PC-9 (cell line): ENCODE results near the gene GPATCH2L. TPM values are rescaled to one million over a fixed set of nuclear protein-coding genes. Genes with fewer than 3 reads are reported as not detected.

Source experiments
- BruUV-seq: library from RNA; stranded (reverse); fragments of 400-500 nt; replicated peaks from 2 replicates; lab custom pipeline; 2021; lab: Mats Ljungman, UMichigan
- CTCF ChIA-PET: fragments of 300-600 bp; sonication (Branson Sonifier 250); formaldehyde crosslinking; loops from one replicate; lab custom pipeline; 2022; ENCODE audit warnings: antibody characterized with exemption; lab: Charles Lee
- POLR2A ChIA-PET: fragments of 300-600 bp; sonication (Branson Sonifier 250); formaldehyde crosslinking; loops from one replicate; lab custom pipeline; 2022; ENCODE audit warnings: antibody characterized with exemption; ENCODE audit not compliant: unreplicated experiment; lab: Charles Lee
- DNase-seq, 2 experiments: peaks; one replicate each; pipeline versions ENCODE4 v3.0.0 to v3.0.0-alpha.2; 2015 to 2022; ENCODE audit warnings: mixed read lengths in 1 of 2
- H2AFZ ChIP-seq: fragments of 200-600 bp; sonication (generic); 2 replicates; pipeline ENCODE4 v1.8.1; 2017; ENCODE audit warnings: antibody characterized with exemption
- H3F3A ChIP-seq: fragments of 200-600 bp; sonication (generic); 2 replicates; pipeline ENCODE4 v1.8.1; 2017; ENCODE audit warnings: antibody characterized with exemption, mild to moderate bottlenecking, low read depth; ENCODE audit not compliant: insufficient read depth
- H3K27ac ChIP-seq: fragments of 200-600 bp; sonication (generic); 2 replicates; pipeline ENCODE4 v1.6.1; 2016; ENCODE audit warnings: mixed run types
- H3K27me3 ChIP-seq: fragments of 200-600 bp; sonication (generic); 2 replicates; pipeline ENCODE4 v1.6.1; 2016; ENCODE audit warnings: low read depth, mixed run types; ENCODE audit not compliant: insufficient read depth
- H3K36me3 ChIP-seq: fragments of 200-600 bp; sonication (generic); 2 replicates; pipeline ENCODE4 v1.6.1; 2016; ENCODE audit warnings: low read depth, mixed run types
- H3K4me1 ChIP-seq: fragments of 200-600 bp; sonication (generic); replicated peaks from 2 replicates; pipeline ENCODE4 v1.6.1; 2016; ENCODE audit warnings: mixed run types; ENCODE audit not compliant: insufficient read depth
- H3K4me2 ChIP-seq: fragments of 200-600 bp; sonication (generic); 2 replicates; pipeline ENCODE4 v1.6.1; 2017; ENCODE audit warnings: mixed run types
- H3K4me3 ChIP-seq: fragments of 200-600 bp; sonication (generic); 2 replicates; pipeline ENCODE4 v1.6.1; 2016; ENCODE audit warnings: mixed run types
- H3K79me2 ChIP-seq: fragments of 200-600 bp; sonication (generic); 2 replicates; pipeline ENCODE4 v1.6.1; 2017; ENCODE audit warnings: low read depth, mixed run types
- H3K9me2 ChIP-seq: fragments of 200-600 bp; sonication (generic); 2 replicates; pipeline ENCODE4 v1.8.1; 2017; ENCODE audit warnings: mild to moderate bottlenecking; ENCODE audit not compliant: insufficient read depth
- H3K9me3 ChIP-seq: fragments of 200-600 bp; sonication (generic); 2 replicates; pipeline ENCODE4 v1.8.1; 2016; ENCODE audit warnings: low read depth; ENCODE audit not compliant: insufficient read depth
- H4K20me1 ChIP-seq: fragments of 200-600 bp; sonication (generic); 2 replicates; pipeline ENCODE4 v1.8.1; 2017; ENCODE audit not compliant: insufficient read depth
- EZH2 ChIP-seq: fragments of 200-600 bp; sonication (generic); IDR thresholded peaks from 2 replicates; pipeline ENCODE4 v1.8.0; 2017; ENCODE audit warnings: antibody characterized with exemption, low read depth
- intact Hi-C: fragments of 100-400 bp; cut with micrococcal nuclease; formaldehyde crosslinking; loops from one replicate; pipeline ENCODE4 v1.10.0; 2022; ENCODE audit not compliant: unreplicated experiment
- total RNA-seq: library from RNA; stranded (reverse); gene quantifications from 2 replicates; pipeline ENCODE4 v1.2.3, GENCODE V29; 2021
- TF ChIP-seq, protein P1 (sequence below): fragments of 200-600 bp; sonication (generic); conservative IDR thresholded peaks from 2 replicates; pipeline ENCODE4 v1.6.1; 2017; ENCODE audit warnings: mixed run types, antibody characterized with exemption, mild to moderate bottlenecking, moderate library complexity

GPATCH2L gene
- total RNA-seq, 1 experiment from 2014 or later, result 124 TPM

DNA sequence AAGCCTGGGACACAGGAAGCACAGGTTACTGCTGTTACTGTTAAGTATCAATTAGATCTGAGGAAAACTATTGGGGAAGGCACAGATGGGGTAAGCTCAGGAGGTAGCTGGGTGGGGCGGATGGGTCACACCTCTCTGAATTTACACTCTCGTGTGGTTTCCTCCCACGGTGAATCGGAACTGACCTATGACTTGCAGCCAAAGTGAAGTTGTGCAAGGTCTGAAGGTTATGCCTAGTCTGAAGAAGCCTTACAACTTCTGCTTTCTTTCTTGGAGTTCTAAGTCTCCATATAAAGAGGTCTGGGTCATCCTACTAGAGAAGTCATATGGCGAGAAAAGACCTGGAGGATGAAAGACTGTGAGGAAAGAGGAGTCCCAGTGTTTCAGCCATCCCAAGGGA, 25.6 kb upstream of the GPATCH2L start:
- no peaks in the 10 kb centered on the region for H3K4me1 ChIP-seq
- no peaks in the 10 kb centered on the region for H3F3A ChIP-seq
- ChIA-PET POLR2A (no interaction called here), CTCF (no interaction called here)
- H3K4me3 ChIP-seq, result no peak overlapping the region
- no peak overlapping the region for H3K27ac ChIP-seq
- no TSS peak for BruUV-seq
- H3K27me3 ChIP-seq, result peaks cover 98% of the 10 kb centered on the region
- no peaks in the 10 kb centered on the region for H3K9me2 ChIP-seq
- H4K20me1 ChIP-seq, result no peaks in the 10 kb centered on the region
- no peak for DNase-seq
- H3K36me3 ChIP-seq, result no peaks in the 10 kb centered on the region
- no peak overlapping the region for H3K4me2 ChIP-seq
- no peaks in the 10 kb centered on the region for H3K9me3 ChIP-seq
- no peak overlapping the region for H2AFZ ChIP-seq
- intact Hi-C loops, result loop anchor here (10.0 kb wide), 1 partner anchor 519 kb away; no protein-coding TSS in a partner anchor
- H3K79me2 ChIP-seq, result no peaks in the 10 kb centered on the region
- TF ChIP-seq EZH2, result no peak
- TF ChIP-seq, protein P1, sequence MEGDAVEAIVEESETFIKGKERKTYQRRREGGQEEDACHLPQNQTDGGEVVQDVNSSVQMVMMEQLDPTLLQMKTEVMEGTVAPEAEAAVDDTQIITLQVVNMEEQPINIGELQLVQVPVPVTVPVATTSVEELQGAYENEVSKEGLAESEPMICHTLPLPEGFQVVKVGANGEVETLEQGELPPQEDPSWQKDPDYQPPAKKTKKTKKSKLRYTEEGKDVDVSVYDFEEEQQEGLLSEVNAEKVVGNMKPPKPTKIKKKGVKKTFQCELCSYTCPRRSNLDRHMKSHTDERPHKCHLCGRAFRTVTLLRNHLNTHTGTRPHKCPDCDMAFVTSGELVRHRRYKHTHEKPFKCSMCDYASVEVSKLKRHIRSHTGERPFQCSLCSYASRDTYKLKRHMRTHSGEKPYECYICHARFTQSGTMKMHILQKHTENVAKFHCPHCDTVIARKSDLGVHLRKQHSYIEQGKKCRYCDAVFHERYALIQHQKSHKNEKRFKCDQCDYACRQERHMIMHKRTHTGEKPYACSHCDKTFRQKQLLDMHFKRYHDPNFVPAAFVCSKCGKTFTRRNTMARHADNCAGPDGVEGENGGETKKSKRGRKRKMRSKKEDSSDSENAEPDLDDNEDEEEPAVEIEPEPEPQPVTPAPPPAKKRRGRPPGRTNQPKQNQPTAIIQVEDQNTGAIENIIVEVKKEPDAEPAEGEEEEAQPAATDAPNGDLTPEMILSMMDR, result no peak

DNA sequence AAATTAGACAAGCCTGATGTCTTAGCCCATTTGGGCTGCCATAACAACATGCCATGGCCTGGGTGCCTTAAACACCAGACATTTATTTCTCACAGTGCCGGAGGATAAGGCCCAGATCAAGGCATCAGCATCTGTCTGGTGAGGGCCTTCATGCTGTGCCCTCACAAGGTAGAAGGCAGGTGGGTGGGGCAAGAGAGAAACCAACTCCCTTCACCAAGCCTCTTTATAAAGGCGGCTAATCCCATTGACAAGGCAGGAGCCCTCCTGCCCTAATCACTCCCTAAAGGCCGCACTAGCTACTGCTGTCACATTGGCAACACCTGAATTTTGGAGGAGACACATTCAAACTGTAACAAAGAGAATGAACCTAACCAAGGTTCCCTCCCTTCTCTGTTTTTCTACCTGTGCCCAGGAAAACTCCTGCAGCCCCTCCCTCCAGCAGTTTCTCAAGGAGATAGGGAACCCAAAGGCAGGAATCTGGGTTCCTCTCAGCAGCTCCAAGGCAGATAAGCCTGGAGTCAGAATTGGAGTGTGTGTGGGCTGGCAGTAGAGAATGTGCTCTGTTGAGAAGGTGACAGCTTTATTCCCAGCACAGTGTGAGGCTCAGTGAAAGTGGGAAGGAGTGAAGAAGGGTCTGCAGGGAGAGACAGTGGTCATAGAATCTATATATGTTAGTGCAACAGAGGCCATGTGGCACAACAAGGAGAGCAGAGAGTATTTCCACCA, 21.7 kb upstream of the GPATCH2L start:
- no peaks in the 10 kb centered on the region for H3K4me1 ChIP-seq
- no peaks in the 10 kb centered on the region for H3K9me2 ChIP-seq
- POLR2A ChIA-PET, result no interaction called here
- H3K79me2 ChIP-seq, result no peaks in the 10 kb centered on the region
- CTCF ChIA-PET, result no interaction called here
- no peaks in the 10 kb centered on the region for H3K36me3 ChIP-seq
- no peaks in the 10 kb centered on the region for H3K9me3 ChIP-seq
- no peaks in the 10 kb centered on the region for H3F3A ChIP-seq
- peaks cover 97% of the 10 kb centered on the region for H3K27me3 ChIP-seq
- intact Hi-C loops, result loop anchor here (10.0 kb wide), 1 partner anchor 515 kb away; no protein-coding TSS in a partner anchor
- no TSS peak for BruUV-seq
- H4K20me1 ChIP-seq, result peaks cover 4% of the 10 kb centered on the region; the same call in 1 of the 2 replicates
- H3K4me3 ChIP-seq, result no peak overlapping the region
- TF ChIP-seq EZH2, result no peak
- TF ChIP-seq, protein P1, result no peak
- H3K27ac ChIP-seq, result no peak overlapping the region
- H3K4me2 ChIP-seq, result no peak overlapping the region
- no peak for DNase-seq
- no peak overlapping the region for H2AFZ ChIP-seq

DNA sequence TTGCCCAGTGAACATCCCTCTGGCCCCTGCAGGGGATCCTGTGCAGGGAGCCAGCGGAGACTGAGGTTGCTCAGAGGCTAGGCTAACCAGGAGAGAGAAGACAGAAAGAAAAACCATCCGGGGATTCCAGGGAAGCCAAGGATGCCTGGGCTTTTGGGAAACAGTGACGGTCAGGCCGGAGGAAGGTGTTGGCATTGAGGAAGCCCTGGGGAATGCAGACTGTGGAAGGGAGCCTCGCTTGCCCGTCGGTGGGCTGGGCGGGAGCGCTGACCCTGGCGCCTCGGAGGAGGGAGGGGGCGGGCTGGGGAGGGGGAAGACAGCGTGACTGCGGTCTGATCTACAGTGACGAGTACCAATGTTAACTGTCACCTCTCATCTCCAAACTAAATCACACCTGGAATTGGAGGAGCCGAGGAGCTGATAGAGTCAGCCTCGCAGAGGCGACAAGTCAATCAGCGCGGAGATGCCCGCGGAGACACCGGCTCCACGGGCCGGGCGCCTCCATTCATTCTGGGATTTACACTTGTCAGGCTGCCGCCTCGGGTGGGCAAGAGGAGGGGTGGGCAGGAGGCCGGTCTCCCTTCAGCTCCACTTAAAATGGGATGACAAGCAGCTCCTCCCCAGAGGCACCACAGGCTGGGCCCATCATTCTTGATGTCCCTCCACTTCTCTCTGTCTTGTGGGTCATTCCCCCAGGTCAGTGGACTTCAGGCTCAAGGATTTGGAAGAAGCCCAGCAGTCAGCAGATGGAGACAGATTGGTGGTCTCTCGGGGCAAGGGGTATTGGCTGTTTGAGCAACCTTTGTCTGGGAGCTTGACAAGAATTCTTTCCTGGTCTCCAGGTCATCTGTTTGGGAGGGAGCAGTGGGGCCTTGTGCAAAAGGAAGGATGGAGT, 20.4 kb upstream of the GPATCH2L start:
- peaks cover 97% of the 10 kb centered on the region for H3K27me3 ChIP-seq

More for the DNA sequence above, 20.4 kb upstream of the GPATCH2L start:
- H3K36me3 ChIP-seq, result no peaks in the 10 kb centered on the region
- H3K79me2 ChIP-seq, result no peaks in the 10 kb centered on the region
- intact Hi-C loops, result no loop called here
- peaks cover 4% of the 10 kb centered on the region; the same call in 1 of the 2 replicates for H4K20me1 ChIP-seq
- no peak overlapping the region for H3K4me2 ChIP-seq
- ChIA-PET CTCF (no interaction called here), POLR2A (no interaction called here)
- H2AFZ ChIP-seq, result no peak overlapping the region
- no peaks in the 10 kb centered on the region for H3K9me2 ChIP-seq
- H3K4me1 ChIP-seq, result no peaks in the 10 kb centered on the region
- H3F3A ChIP-seq, result no peaks in the 10 kb centered on the region
- TF ChIP-seq, protein P1, result no peak
- no peak for TF ChIP-seq EZH2
- BruUV-seq, result no TSS peak
- H3K27ac ChIP-seq, result no peak overlapping the region
- no peak overlapping the region for H3K4me3 ChIP-seq
- H3K9me3 ChIP-seq, result no peaks in the 10 kb centered on the region
- DNase-seq, result no peak
